Glomerular visceral epithelial cell (primary cell): Measurements from ENCODE around the gene NINJ2.

Source experiments
- DNase-seq: peaks from one replicate; pipeline ENCODE4 v3.0.0-alpha.2; 2016; ENCODE audit errors: extremely low spot score

NINJ2 gene

GRCh38 chr12:570435-570920, 92.8 kb downstream of the NINJ2 start:
- peak; percentile 82 for DNase-seq

GRCh38 chr12:569803-570434, 93.3 kb downstream of the NINJ2 start:
- DNase-seq: peak; percentile 84

- DNase-seq: no peak
Observed at GRCh38 chr12:569091-569676, 94.1 kb downstream of the NINJ2 start.

GRCh38 chr12:568486-568885, 94.8 kb downstream of the NINJ2 start:
- no peak for DNase-seq

- no peak for DNase-seq
Observed at GRCh38 chr12:565589-566105, 97.6 kb downstream of the NINJ2 start.

- no peak for DNase-seq
Observed at GRCh38 chr12:565161-565560, 98.1 kb downstream of the NINJ2 start.

- DNase-seq: no peak
Observed at GRCh38 chr12:563787-564298, 99.4 kb downstream of the NINJ2 start.

- no peak for DNase-seq
Observed at GRCh38 chr12:563250-563781, 99.9 kb downstream of the NINJ2 start.

GRCh38 chr12:562634-563033, 100.6 kb downstream of the NINJ2 start:
- no peak for DNase-seq

GRCh38 chr12:561908-562593, 101.2 kb downstream of the NINJ2 start:
- no peak for DNase-seq

- no peak for DNase-seq
Observed at GRCh38 chr12:561391-561705, 101.9 kb downstream of the NINJ2 start.

- DNase-seq: no peak
Observed at GRCh38 chr12:560691-561390, 102.4 kb downstream of the NINJ2 start.

GRCh38 chr12:559906-560455, 103.3 kb downstream of the NINJ2 start:
- DNase-seq: no peak

GRCh38 chr12:559208-559905, 103.9 kb downstream of the NINJ2 start:
- DNase-seq: no peak

- no peak for DNase-seq
Observed at GRCh38 chr12:558580-558979, 104.7 kb downstream of the NINJ2 start.

- no peak for DNase-seq
Observed at GRCh38 chr12:556498-556897, 106.7 kb downstream of the NINJ2 start.

- no peak for DNase-seq
Observed at GRCh38 chr12:554001-554285, 109.3 kb downstream of the NINJ2 start.

GRCh38 chr12:553216-554000, 109.8 kb downstream of the NINJ2 start:
- no peak for DNase-seq

GRCh38 chr12:552466-552865, 110.8 kb downstream of the NINJ2 start:
- DNase-seq: no peak

GRCh38 chr12:550473-551260, 112.6 kb downstream of the NINJ2 start:
- no peak for DNase-seq
